ENCODE measurements around the gene TRMT112.

GRCh38 chr11:64286801-64287159 lies 30.6 kb downstream of the TRMT112 start:
- no peak for TF ChIP-seq CTCF (IDR thresholded peaks at IDR 0.05)
- TF ChIP-seq POLR2A (IDR thresholded peaks at IDR 0.05; ENCODE audit: low read depth): no peak

All from esophagus muscularis mucosa (tissue), 3 donors.